Measurements from ENCODE around the gene STC2.

The STC2 gene

DNA sequence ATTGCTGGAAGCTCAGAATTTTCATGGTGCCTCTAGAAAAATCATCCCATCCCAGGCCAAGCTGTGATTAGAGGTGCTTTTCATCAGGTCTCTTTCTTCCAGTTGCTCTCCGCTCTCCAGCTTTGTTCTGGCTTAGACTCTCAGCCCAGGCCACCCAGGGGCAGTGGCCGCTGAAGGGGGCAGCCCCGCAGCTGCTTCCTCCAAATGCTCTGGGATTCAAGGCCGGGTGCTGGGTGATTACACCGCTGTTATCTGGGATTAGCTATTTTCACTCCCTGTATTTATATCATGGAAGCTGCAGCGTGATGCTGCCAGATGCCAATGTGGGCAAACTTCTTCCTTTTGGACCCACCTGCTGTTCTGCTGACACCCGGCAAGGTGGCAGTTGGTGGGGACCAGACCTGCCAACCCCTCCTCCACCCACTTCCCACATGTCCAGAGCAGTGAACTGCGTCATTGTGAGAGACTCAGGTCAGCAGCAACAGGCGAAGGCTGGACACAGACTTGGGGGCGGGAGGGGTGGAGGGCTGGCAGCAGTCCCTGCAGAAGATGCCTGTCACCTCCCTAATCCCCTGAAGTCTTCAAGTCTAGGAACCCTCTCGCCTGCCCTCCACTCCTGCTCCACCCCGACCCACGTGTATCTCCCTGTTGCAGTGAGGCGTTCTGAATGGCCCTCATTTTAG lies 59.3 kb downstream of the STC2 start:
- no peak for DNase-seq (ENCODE audit: low read depth)

DNA sequence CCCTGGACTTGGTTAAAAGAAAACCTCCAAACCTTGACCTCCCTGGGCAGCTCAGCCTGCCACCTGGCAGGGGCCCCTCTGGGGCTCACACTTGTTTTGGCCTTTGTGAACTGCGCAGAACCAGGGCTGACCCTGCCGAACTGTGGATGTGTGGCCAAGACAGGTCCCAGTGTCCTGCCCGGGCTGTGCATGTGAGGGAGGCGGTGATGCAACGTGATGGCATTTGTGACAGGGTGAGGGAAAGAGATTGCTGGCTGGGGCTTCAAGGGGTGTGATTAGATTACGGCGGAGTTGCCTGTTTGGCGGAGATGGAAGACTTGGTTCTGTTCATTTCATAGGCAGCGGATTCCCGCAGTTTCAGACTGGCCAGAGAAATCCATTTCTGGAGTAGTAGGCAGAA lies 62.8 kb downstream of the STC2 start:
- no peak for DNase-seq (ENCODE audit: low read depth)

Measured in ELR (cell line).